KMS-11 (cell line): Measurements from ENCODE around the gene ATP6V1G2.
A peak's percentile ranks its signal among the peaks of the same experiment; 100 is the strongest.

ENCODE experiments used
- H2AFZ ChIP-seq: fragments of 200-600 bp; sonication (generic); 2 replicates; pipeline ENCODE4 v1.6.1; 2016; ENCODE audit warnings: antibody characterized with exemption, mixed run types, low read depth
- H3K27ac ChIP-seq: fragments of 200-600 bp; sonication (generic); 2 replicates; pipeline ENCODE4 v1.6.1; 2016; ENCODE audit warnings: mild to moderate bottlenecking, mixed run types
- H3K27me3 ChIP-seq: fragments of 200-600 bp; sonication (generic); 2 replicates; pipeline ENCODE4 v1.6.1; 2017; ENCODE audit warnings: mild to moderate bottlenecking, low read depth, mixed run types, moderate library complexity; ENCODE audit not compliant: insufficient read depth
- H3K36me3 ChIP-seq: fragments of 200-600 bp; sonication (generic); 2 replicates; pipeline ENCODE4 v1.6.1; 2017; ENCODE audit warnings: mild to moderate bottlenecking, mixed run types; ENCODE audit not compliant: insufficient read depth
- H3K4me1 ChIP-seq: fragments of 200-600 bp; sonication (generic); 2 replicates; pipeline ENCODE4 v1.6.1; 2016; ENCODE audit warnings: mild to moderate bottlenecking, low read depth, mixed run types; ENCODE audit not compliant: poor library complexity, severe bottlenecking
- H3K4me2 ChIP-seq: fragments of 200-600 bp; sonication (generic); 2 replicates; pipeline ENCODE4 v1.7.0; 2016; ENCODE audit warnings: mild to moderate bottlenecking, mixed run types
- H3K4me3 ChIP-seq: fragments of 200-600 bp; sonication (generic); IDR thresholded peaks from 2 replicates; pipeline ENCODE4 v1.6.1; 2017; ENCODE audit warnings: low read depth, low read length, mixed read lengths; ENCODE audit not compliant: insufficient read depth
- H3K79me2 ChIP-seq: fragments of 200-600 bp; sonication (generic); 2 replicates; pipeline ENCODE4 v1.6.1; 2016; ENCODE audit warnings: low read depth, mixed run types; ENCODE audit not compliant: insufficient read depth
- H3K9ac ChIP-seq: fragments of 200-600 bp; sonication (generic); 2 replicates; pipeline ENCODE4 v1.6.1; 2016; ENCODE audit warnings: mild to moderate bottlenecking, mixed run types
- H4K20me1 ChIP-seq: fragments of 200-600 bp; sonication (generic); 2 replicates; pipeline ENCODE4 v1.6.1; 2016; ENCODE audit warnings: mild to moderate bottlenecking, mixed run types; ENCODE audit not compliant: insufficient read depth
- TF ChIP-seq, protein P1 (sequence below): fragments of 200-600 bp; sonication (generic); conservative IDR thresholded peaks from 2 replicates; pipeline ENCODE4 v1.6.1; 2017; ENCODE audit warnings: low read depth, mild to moderate bottlenecking, antibody characterized with exemption, low read length, moderate library complexity, mixed read lengths

ATP6V1G2 gene

DNA sequence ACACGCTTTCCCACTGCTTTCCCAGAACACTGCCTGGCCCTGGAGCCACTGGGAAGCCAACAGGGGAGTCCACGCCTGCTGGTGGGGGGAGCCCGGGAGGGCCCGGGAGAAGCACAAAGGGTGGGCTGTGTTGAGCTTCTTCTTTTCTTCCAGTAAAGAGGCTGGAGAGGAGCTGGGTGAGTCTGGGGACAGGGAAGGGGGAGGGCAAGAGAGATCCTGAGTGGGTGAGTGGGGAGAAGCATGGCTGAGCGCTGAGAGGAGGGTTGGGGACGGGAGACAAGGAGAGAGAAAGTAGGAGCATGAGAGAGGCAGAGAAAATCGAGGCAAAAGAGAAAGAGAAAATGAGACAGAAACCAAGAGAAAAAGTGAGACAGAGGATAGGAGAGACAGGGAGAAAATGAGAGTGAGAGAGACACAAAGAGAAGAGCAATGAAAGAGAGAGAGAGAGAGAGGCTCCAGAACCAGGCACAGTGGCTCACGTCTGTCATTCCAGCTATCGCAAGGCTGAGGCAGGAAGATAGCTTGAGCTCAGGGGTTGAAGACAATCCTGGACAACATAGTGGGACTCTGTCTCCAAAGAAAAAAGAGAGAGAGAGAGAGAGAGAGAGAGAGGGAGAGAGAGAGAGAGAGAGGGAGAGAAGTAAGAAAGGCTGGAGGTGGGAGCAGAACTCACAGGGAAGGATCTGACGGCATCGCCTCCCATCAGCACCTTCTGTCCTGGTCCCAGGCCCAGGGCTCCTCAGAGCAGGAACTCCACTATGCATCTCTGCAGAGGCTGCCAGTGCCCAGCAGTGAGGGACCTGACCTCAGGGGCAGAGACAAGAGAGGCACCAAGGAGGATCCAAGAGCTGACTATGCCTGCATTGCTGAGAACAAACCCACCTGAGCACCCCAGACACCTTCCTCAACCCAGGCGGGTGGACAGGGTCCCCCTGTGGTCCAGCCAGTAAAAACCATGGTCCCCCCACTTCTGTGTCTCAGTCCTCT lies 41.7 kb upstream of the ATP6V1G2 start:
- no peaks in the 10 kb centered on the region for H3K36me3 ChIP-seq
- H3K4me3 ChIP-seq = no peak overlapping the region
- H3K9ac ChIP-seq = no peak overlapping the region
- H3K4me2 ChIP-seq = no peak overlapping the region
- H2AFZ ChIP-seq = no peak overlapping the region
- TF ChIP-seq, protein P1, sequence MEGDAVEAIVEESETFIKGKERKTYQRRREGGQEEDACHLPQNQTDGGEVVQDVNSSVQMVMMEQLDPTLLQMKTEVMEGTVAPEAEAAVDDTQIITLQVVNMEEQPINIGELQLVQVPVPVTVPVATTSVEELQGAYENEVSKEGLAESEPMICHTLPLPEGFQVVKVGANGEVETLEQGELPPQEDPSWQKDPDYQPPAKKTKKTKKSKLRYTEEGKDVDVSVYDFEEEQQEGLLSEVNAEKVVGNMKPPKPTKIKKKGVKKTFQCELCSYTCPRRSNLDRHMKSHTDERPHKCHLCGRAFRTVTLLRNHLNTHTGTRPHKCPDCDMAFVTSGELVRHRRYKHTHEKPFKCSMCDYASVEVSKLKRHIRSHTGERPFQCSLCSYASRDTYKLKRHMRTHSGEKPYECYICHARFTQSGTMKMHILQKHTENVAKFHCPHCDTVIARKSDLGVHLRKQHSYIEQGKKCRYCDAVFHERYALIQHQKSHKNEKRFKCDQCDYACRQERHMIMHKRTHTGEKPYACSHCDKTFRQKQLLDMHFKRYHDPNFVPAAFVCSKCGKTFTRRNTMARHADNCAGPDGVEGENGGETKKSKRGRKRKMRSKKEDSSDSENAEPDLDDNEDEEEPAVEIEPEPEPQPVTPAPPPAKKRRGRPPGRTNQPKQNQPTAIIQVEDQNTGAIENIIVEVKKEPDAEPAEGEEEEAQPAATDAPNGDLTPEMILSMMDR = no peak
- peaks cover 5% of the 10 kb centered on the region; the same call in 1 of the 2 replicates for H3K27me3 ChIP-seq
- H3K27ac ChIP-seq = no peak overlapping the region
- H3K79me2 ChIP-seq = no peaks in the 10 kb centered on the region
- H4K20me1 ChIP-seq = no peaks in the 10 kb centered on the region
- H3K4me1 ChIP-seq = peaks cover 7% of the 10 kb centered on the region

DNA sequence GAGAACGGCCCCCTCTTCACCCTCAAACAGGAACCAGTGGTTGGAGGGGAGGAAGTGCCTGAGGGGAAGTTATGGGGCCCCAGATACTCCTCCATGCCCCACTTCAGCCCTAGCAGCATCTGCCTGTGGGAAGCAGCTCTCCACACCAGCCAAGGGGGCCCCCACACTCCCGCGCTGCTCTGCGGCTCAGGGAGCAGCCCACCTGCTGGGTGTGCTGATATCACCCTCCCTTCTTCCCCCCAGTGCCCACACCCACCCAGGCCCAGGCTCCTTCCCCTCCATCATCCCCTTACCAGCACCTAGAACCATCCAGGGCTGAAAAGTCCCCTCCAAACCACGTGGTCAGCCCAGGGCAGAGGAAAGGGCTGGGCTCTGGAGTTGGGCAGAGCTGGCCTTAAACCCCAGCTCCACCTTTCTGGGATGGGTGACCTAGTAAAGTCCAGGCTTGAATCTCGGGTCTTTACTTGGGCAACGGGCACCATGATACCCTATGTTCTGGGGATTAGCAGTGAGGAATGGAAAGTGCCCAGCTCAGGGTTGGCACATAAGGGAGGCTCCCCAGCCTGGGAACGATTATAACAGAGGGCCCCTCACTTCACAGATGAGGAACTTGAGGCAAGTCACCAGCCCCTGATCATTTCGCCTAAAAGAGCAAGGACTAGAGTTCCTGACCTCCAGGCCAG lies 40.3 kb upstream of the ATP6V1G2 start:
- TF ChIP-seq, protein P1 = no peak
- Histone ChIP-seq H2AFZ (no peak overlapping the region), H3K27me3 (peaks cover 5% of the 10 kb centered on the region; the same call in 1 of the 2 replicates), H3K9ac (no peak overlapping the region), H3K36me3 (no peaks in the 10 kb centered on the region), H3K4me1 (peaks cover 20% of the 10 kb centered on the region), H4K20me1 (no peaks in the 10 kb centered on the region), H3K4me3 (no peak overlapping the region), H3K4me2 (no peak overlapping the region), H3K79me2 (no peaks in the 10 kb centered on the region), H3K27ac (no peak overlapping the region)

DNA sequence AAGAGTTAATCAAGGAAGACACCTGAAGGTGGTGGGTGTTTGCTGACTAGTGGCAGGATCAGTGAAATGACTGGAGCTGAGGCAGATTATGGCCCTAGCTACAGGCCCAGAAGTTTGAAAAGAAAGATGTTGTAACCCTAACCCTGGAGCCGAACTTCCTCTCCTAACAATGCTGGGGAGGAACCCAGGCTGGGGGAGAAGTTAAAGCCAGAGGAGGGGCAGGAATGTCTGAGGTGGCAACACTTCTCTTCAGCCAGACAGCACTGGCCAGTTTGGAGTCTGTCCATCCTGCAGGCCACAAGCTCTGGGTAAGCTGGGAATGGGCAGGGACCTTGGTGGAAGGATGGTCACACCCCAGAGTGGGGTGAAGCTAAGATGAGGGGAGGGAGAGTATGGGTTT lies 39.6 kb upstream of the ATP6V1G2 start, which contains the start of gene LST1:
Gene LST1 (plus strand): TSS at position 270 of the 400 bp plus-strand sequence. CDS start 1,023 bp downstream, outside the sequence.
- H3K9ac ChIP-seq = no peak within 1 kb of the TSS
- H3K4me3 ChIP-seq = no peak within 1 kb of the TSS
- H4K20me1 ChIP-seq = no peaks in the 10 kb centered on the region
- H3K4me1 ChIP-seq = peaks cover 28% of the 10 kb centered on the region
- H3K4me2 ChIP-seq = no peak within 1 kb of the TSS
- TF ChIP-seq, protein P1 = no peak
- H3K79me2 ChIP-seq = no peaks in the 10 kb centered on the region
- no peak within 1 kb of the TSS for H3K27ac ChIP-seq
- peaks cover 10% of the 10 kb centered on the region for H3K27me3 ChIP-seq
- no peaks in the 10 kb centered on the region for H3K36me3 ChIP-seq
- no peak within 1 kb of the TSS for H2AFZ ChIP-seq

DNA sequence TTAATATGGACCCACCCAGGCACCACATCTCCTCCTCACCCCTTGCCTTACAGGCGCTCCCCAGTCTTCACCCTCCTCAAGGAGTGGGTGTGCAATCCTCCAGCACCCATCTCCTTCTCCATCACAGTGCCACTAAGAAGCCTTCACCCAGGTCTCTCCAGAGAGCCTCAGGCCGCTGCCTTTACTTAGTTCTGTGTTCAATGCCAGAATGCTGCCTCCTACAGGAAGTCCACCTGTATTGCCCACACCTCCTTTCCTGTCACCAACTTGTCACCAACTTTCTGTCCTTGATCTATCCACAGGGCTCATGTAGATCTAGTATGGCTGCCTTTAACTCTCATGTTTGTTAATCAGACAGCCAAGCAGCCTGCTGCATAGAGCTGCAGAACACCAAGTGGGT lies 39.1 kb upstream of the ATP6V1G2 start:
- Histone ChIP-seq H3K27me3 (peaks cover 11% of the 10 kb centered on the region), H3K9ac (no peak overlapping the region), H3K4me1 (peaks cover 32% of the 10 kb centered on the region), H3K79me2 (no peaks in the 10 kb centered on the region), H3K4me2 (no peak overlapping the region), H2AFZ (no peak overlapping the region), H3K4me3 (no peak overlapping the region), H3K27ac (no peak overlapping the region), H4K20me1 (no peaks in the 10 kb centered on the region), H3K36me3 (no peaks in the 10 kb centered on the region)
- TF ChIP-seq, protein P1 = peak; percentile 68
